HG02763 (cell line): ENCODE results near the gene SLC2A9.

Experiments used
- ATAC-seq: cut with Tn5 transposase; IDR thresholded peaks from one replicate; pipeline ENCODE4 v1.9.1; 2021; ENCODE audit warnings: mild to moderate bottlenecking, moderate library complexity; ENCODE audit not compliant: unreplicated experiment

SLC2A9 gene

DNA sequence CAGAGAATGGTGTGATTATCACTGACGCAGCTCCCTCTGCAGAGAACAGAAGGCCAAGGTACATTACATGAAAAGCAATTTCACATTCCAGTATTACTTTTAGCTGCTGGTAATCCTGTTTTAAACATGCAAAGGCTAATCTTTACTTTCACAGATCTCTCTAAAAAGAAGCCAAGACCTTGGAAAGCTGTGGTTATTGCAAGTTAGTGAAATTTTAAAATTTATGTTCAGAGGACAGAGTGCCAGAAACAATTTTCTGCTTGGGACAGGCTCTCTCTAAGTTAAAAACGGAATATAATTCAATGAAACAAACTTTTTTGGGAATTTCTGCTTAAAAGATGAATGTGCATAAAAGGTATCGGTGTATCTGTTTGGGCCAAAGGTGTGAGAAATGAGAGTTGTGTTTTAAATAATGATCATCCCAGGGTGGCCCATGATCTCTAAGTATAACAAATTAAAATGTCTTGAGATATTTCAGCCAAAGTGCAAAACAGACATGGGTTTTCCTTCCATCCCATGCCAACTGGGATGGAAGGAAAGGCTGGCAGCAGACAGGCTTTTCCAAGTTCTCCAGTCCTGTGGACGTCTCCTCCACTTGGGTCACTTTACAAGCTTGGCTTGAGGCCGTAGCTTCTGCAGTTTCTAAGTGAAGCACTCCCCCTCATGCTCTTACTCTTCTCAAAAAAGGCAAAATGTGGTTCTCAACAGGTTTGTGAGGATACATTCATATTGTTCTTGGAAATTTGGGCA, 121.8 kb downstream of the SLC2A9 start:
- ATAC-seq = no peak

DNA sequence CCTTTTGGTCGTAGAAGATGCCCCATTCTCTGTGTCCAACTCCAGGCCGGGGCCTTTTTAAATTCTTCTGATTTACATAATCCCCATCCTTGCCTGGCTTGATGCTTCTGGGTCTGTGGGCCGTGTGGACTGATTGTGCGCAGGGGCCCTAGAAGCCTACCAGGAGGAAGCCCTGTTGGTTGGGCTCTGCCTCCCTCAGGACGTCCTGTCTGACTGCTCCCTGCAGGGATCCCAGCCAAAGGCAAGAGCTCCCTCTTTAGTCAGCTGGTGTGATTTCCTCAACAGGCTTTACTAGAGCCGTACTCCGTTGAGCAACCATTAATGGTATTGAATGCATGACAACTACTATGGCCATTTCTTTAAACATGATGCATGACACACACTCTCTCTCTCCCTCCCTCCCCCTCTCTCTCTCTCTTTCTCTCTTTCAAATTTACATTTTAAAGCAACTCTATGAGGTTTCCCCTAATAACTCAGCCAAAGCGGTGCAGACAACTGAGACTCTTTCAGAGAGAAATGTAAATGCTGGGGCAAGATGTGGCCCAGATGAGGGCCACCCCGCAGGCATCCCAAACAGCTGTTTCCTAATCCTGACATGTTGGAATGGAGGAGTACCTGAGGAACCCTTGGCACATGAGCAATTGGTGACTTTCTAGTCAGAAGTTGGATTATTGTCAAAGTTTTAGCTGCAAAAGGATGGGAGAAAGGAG, 122.5 kb downstream of the SLC2A9 start:
- ATAC-seq = no peak

DNA sequence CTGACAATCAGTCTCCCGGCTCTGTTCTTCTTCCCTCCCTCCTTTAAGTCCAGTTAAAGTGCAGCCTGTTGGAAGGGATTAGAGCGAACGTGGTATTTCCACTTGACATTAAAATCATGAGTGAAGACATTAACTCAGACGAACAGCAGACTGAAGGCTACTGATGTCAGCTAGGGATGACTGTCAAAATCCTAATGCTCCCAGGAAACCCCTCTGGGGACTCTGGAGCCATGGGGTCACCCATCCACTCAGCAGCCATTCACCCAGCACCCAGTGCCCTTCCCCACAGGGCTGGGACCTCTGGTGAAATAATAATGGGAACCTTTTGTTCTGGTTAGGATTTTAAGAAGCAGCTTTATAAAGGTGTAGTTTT, 126.0 kb downstream of the SLC2A9 start:
- ATAC-seq = no peak

DNA sequence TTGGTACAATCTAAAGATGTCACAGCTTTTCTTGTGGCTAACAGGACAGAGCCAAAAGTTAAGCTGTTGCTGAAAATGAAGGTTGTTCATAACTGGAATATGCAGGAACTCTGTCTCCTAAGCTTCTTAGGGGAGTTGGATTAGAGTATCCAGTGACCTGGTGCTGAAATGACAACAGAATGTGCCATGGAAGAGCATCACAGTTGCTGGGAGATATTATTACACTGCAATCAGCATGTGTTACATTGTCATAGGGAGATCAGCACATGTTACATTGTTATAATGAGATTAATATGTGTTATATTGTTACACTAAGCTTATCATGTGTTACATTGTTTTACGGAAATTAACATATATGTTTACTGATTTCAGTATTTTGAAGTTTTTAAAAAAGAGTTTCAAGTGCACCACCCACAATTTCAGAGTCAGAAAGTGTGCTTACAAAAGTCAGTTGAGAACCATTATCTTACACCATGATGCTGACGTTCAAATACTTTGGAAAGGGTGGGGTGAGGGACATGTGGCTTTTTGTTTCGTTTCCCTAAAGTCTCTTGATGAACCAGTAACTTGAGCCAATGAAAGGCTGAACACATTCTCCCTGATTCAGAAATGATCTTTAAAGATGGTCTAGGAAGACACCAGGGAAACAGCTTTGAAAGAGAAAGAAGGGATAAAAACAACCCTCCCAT, 126.5 kb downstream of the SLC2A9 start:
- ATAC-seq = no peak

DNA sequence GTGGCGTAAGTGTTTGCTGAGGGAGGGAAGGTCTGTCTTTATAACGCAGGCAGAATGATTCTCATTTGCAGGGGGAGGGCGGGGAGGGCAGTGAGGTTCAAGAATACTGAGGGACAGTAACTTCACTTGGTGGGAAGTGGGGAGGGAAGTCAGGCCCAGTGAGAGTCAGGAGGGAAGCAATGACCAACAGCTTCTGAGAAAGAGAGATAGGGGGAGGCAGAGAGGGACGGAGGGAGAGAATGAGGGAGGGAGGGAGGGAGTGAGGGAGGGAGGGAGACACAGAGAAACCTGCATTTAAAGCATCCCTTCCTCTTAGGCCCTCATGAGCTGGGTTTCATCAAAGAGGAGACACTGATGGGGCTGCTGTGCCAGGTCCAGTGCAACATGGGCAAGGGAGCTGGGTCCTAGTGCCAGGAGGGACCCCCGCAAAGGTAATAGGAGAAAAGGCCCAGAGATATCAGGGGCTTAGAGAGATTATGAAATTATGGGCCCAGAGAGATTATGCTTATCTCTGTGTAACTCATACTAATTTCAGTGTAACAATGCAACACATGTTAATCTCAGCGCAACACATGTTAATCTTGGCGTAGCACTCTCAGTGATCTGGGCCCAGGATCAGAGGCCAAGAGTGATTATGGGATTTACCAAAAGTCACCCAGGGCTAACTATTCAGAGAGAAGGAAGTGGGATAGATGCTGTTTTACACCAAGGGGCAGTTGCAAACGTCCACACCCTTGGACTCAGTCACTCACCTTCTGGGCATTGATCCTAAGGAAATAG, 127.8 kb downstream of the SLC2A9 start:
- ATAC-seq = no peak

DNA sequence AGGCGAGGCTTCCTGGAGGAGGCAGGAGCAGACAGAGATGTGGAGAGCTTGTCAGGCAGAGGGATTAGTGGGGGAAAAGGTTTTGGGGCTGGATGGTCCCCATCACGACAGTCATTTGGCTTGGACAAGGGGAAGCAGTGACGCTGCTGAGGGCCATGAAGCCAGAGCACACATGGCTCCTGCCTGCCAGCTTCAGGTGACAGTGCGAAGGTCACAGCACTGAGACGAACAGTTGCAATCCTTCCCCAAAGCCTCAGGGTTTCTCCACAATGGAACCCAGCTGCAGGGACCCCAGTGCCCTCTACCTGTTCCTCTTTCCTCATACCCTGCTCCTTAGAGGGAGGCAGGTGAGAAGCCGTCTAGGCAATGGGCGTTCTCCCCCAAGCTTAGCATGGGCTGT, 129.6 kb downstream of the SLC2A9 start:
- no peak for ATAC-seq

DNA sequence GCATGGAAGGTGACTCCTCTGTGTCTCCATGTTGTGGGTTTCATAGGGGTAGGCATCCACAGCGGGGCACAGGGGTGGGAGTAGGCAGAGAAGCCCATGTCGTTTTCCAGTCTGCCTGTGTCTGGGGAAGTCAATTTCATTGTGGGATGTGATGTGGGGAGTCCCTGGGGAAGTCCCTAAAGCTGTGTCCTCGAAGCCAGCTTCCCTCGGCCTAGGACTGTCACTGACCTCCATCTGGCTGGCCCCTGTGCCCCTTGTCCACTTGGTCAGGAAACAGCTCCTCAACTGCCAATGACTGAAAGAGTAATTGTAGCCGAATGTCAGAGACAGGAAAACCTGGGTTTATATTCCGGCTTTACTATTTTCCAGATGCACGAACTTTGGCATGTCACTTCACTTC, 130.2 kb downstream of the SLC2A9 start:
- ATAC-seq = no peak

DNA sequence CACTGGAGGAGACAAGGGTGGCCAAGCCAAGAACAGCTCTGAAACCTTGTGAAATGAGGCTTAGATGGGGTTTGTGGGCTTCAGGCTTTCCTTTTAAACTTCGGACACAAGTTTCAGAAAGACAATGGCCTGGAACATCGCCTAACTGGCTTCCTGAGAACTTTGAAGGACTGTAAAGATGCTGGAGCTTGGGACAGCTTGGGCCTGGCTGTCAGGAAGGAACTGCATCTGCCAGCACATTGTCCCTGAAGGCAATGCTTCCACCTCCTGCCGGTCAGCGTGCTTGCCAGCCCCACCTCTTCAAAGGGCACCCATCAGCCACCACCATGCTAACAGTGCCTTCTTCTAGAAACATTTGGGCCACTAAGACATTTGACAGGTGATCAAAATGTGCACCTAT, 132.0 kb downstream of the SLC2A9 start:
- ATAC-seq = no peak

DNA sequence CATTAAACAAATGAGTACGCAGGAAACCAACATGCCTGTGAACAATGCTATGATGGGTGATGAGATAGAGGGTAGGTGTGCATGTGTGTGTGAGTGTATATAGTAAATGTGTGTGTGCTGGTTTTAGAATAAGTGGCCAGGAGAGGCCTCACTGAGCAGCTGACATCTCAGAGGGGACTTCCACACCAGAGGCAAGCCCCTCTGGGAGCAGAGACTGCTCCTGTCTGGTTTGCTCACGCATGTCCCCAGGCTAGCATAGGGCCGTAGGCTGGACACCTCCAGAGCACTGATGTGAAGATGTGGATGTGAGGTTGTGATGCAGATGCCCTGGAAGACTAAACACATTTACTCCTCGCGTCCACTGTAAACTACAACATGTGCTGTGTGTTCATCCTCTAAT, 135.3 kb downstream of the SLC2A9 start:
- ATAC-seq = no peak

DNA sequence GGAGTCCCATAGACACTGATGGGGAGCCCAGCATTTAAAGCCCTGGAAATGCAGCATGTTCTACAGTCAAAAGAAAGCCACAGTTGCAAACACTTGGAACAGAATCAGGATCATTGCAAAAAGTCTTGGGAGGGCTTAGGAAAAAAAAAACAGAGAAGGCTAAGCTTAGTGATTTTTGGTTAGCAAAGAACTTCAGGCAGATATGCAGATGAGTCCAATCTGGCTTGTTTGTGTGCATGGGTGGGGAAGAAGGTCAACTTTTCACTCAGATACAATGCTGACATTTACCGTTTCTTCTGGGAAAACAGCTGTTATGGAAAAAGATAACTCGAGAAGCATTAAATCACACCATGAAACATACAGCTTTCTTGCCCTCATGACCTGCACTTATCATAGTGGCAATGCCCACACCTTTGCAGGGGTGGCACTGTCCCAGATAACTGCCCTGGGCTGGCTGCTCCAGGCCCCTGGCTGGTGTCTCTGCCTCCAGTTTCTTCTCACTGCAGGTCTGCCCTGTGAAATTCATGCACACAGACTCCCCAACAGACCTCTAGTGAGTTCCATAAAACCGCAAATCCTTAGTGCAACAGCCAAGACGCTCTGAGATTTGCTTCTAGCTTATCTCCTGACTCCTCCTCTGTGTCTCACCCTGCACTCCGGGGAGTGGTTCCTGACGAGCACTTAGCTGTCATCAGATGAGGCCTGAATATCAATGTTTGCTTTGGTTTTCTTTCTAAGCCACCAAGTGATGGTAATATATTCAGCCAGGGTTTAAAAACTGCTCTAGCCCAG, 140.7 kb downstream of the SLC2A9 start:
- no peak for ATAC-seq

DNA sequence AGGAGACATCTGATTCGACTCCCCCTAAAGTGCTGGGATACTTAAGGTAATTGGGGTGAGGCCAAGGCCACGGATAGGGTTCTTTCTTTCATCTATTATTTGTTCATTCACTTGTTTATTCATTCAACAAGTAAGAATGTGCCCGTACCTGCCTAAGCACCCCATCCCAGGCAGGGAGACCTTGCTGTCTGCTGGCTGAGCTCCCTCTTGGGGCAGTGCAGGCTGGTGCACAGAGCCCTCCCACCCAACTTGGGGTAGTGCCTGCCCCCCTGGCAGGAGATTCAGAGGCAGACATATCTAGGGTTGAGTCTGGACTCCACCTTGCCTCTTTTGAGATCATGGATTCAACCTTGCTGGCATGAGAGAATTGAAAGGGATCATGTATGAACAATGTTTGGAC, 144.2 kb downstream of the SLC2A9 start:
- no peak for ATAC-seq

DNA sequence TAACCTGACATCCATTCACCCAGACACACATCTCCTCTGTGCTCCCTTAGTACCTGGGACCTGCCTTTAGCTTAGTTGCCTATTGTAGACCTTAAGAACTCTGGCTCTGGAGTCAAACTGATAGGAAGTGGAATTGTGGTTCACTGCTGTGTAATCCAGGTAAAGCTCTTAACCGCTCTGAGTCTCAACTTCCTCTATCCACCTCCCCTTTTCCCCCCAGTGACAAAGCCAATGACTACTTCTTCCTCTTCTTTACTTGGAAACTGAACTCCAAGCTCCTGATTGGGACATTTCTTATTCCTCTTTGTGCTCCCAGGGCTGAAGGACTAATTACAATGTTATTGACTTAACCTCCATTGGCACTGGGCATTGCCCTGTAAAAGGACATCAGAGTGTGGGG, 145.8 kb downstream of the SLC2A9 start:
- no peak for ATAC-seq

DNA sequence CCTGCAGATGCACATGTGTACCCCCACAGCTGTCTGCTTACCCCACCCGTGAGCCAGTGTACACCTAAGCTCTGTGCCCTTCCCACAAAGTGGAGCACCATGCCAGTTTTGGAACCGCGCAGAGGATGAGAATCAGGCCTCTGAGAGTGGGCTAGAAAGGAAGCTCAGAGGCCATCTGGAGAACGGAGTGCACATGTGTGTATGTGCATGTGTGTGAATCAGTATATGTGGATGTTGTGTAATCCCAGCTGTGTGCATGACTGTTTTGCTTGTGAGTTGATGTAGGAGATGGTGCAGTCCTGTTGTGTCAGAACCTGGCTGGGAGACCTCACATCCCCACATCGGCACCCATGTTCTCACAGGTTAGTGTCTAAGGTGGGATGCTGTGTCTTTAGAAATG, 146.9 kb downstream of the SLC2A9 start:
- ATAC-seq = no peak

DNA sequence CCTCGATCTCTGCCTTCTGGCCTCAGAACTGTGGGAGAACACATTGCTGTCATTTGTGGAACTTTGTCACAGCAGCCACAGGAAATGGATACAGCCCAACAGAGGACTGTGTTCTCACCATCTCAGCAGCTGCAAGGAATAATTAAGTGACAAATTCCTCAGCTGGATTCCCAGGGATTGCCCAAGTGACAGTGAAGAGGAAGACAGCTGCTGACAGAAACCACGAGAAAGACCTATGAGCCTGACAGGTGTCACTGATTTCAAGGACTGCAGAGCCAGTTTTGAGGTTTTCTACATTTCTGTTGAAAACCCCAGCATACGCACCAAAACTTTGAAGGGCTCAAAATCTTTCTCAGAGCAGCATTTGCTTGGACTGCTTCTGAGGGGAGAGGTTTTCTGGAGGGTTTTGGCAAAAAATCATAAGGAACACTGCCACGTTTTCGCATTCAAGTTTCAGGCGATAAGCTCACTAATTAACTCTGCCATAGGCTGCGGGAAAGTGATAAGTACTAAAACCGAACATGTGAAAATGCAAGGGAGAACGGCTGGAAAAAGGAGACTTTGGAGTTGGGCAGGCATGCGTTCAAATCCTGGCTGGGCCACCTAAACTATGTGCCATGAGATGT, 151.0 kb downstream of the SLC2A9 start:
- ATAC-seq = no peak

DNA sequence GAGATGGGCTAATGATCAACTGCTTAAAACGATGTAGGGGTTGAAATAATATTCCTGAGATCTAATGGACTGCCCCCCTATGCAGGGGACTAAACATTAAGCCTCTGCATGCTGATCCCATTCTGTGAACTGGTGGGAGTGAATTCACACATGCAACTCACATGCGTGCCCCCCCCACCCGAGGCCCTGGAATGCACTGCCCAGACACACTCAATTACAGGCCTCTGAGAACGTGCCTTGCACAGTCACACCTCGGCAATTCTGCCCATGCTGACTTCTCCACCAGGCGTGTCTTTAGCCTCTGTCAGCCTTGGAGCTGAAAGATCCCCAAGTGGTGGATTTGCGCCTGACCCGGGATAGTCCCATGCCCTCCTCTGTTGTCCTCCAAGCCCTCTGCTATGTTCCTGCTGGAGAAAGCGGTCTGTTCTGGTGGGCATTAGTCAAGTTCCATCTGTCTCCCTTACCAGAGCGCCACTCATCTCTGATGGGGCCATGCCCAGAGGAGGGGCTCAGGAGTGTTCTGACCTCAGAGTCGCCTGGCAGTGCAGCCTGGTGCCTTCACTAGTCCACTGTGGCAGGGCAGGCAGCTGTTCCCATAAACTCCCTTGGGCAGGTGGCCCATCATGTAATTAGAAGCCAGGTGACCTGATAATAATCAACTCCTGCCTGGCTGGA, 153.4 kb downstream of the SLC2A9 start:
- no peak for ATAC-seq

DNA sequence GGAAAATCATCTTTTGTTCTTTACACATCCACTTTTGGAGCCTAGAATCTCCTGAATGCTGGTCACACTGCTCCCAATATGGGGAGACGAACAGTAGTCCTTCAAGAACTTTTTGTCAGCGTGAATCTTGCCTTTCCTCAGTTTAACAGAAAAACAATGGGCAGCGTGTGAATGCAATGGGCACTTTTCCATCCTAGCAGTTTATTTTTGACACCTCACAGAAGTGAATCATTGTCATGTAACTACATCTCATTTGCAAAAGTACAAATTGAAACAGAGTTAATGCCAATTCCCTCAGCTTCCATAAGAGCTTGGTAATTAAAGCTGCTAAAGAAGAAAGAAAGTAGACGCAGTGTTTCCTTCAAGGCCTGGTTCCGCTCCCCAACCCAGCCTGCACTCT, 154.4 kb downstream of the SLC2A9 start:
- no peak for ATAC-seq

DNA sequence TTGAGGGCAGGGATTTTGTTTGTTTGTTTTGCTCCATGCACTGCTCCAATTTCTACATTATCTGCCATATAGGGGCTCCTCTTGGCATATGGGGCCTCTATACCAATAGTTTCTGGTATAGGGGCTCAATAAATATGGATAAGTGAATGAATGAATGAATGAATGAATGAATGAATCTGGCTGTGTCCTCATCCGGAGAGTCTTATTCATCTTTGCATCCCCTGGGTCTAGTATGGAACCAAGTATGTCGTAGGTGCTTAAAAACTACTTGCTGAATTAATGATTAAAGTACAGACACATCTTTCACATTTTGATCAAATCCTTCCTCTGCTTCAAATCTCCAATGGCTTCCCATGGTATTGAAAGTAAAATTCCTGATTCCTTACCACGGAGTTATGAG, 159.7 kb downstream of the SLC2A9 start:
- ATAC-seq = no peak

DNA sequence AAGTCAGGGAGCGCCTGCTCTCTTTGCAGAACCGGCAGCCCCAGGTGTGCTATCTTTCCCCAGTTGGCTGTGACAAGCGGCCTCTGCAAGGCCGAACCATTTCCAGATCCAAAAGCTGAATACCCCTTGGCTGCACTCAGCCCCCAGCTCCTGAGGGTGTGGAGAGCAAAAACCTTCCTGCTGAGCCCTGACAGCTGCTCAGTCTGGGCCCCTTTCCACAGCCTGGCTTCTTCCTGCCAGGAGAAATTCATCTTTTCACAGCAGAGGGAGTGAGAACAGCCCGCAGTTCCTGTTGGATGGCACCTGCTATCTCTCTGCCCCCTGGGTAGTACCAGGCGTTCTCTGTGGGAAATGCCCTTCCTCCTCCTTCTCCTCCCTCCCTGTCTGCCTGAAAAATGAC, 161.5 kb downstream of the SLC2A9 start:
- ATAC-seq = no peak

DNA sequence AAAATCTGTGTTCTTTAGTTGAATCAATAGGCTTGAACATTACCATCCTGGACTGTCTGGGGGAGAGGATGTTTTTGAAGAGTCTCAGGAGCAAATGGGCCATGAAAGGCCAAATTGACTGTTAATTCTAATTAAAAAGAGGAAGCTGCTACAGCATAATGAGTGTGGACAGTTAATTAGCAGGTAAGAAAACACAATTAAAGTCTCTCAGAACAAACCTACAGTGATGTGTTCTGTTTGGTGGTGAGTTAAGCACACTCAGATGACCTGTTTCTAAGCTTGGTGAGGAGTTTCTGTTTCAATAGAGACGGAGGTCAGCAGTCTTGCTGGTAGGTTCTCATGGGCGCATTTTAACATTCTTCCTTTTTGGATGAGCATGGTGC, 171.8 kb downstream of the SLC2A9 start:
- no peak for ATAC-seq
